GM23338 (cell line): ENCODE data around the gene WWP2.

Experiments
- CREB1 ChIP-seq: fragments of 250-450 bp; sonication (Bioruptor Pico); IDR thresholded peaks from 2 replicates; pipeline ENCODE4 v1.5.0; 2020; ENCODE audit warnings: low read depth, mild to moderate bottlenecking, moderate library complexity
- CTCF ChIP-seq, 2 experiments: fragments of 200-600 bp in 1 of 2; sonication (generic) in 1 of 2; conservative IDR thresholded peaks; 2 replicates each; pipeline versions ENCODE4 v1.5.1 to v1.6.1; 2016 to 2017; ENCODE audit warnings: antibody characterized with exemption in 2 of 2, low read depth in 2 of 2, mild to moderate bottlenecking in 2 of 2, moderate library complexity in 1 of 2
- ETS1 ChIP-seq: IDR thresholded peaks from 2 replicates; pipeline ENCODE4 v1.6.1; 2016; ENCODE audit warnings: antibody characterized with exemption
- EZH2 ChIP-seq: fragments of 200-600 bp; sonication (generic); IDR thresholded peaks from one replicate; pipeline ENCODE4 v1.8.0; 2017; ENCODE audit warnings: antibody characterized with exemption, mild to moderate bottlenecking, low read depth; ENCODE audit not compliant: unreplicated experiment
- EZH2phosphoT487 ChIP-seq: fragments of 200-600 bp; sonication (generic); IDR thresholded peaks from one replicate; pipeline ENCODE4 v1.8.1; 2018; ENCODE audit warnings: antibody characterized with exemption; ENCODE audit not compliant: unreplicated experiment
- JUNB ChIP-seq: IDR thresholded peaks from one replicate; pipeline ENCODE4 v1.6.1; 2016; ENCODE audit warnings: antibody characterized with exemption; ENCODE audit not compliant: unreplicated experiment
- NANOG ChIP-seq: IDR thresholded peaks from 2 replicates; pipeline ENCODE4 v1.6.1; 2016; ENCODE audit warnings: antibody characterized with exemption, borderline replicate concordance
- POLR2AphosphoS5 ChIP-seq: IDR thresholded peaks from 2 replicates; pipeline ENCODE4 v1.6.1; 2016; ENCODE audit warnings: antibody characterized with exemption, low read depth
- REST ChIP-seq: IDR thresholded peaks from one replicate; pipeline ENCODE4 v1.6.1; 2018; ENCODE audit warnings: antibody characterized with exemption; ENCODE audit not compliant: unreplicated experiment
- STAT1 ChIP-seq: IDR thresholded peaks from one replicate; pipeline ENCODE4 v1.6.1; 2016; ENCODE audit warnings: antibody characterized with exemption; ENCODE audit not compliant: unreplicated experiment
- ZNF114 ChIP-seq: fragments of 250-450 bp; sonication (Bioruptor Pico); IDR thresholded peaks from 2 replicates; pipeline ENCODE4 v1.5.0; 2020; ENCODE audit warnings: mild to moderate bottlenecking, moderate library complexity
- ZNF331 ChIP-seq: fragments of 250-450 bp; sonication (Bioruptor Pico); IDR thresholded peaks from 2 replicates; pipeline ENCODE4 v1.5.0; 2020; ENCODE audit warnings: low read depth, mild to moderate bottlenecking, moderate library complexity

DNA sequence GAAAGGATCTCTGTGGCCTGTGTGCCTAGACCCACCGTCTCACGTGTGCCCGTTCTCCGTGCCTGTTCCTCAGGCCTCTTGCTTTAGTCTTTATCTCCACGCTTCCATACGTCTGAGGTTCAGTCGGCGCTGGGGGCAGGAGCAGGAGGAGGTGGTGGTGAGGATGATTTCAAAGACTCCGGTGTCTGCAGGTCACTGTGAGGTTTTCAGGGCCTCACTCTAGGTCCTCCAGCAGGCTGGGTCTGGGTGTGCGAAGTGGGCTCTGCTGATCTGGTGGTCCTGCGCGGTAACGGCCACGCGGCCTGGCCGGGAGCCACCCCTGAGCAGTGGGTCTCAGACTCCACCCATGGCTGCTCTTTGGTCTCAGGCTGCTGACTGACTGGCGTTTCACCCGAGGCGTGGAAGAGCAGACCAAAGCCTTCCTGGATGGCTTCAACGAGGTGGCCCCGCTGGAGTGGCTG lies 174.6 kb downstream of the WWP2 start:
- TF ChIP-seq POLR2AphosphoS5: no peak
- no peak for TF ChIP-seq EZH2phosphoT487
- TF ChIP-seq REST: no peak
- no peak for TF ChIP-seq EZH2
- TF ChIP-seq CTCF (conservative IDR thresholded peaks at IDR 0.05; ENCODE audit: low read depth in 2 of 2): no peak
- no peak for TF ChIP-seq CREB1
- TF ChIP-seq JUNB: no peak
- no peak for TF ChIP-seq NANOG
- no peak for TF ChIP-seq STAT1
- no peak for TF ChIP-seq ZNF114
- no peak for TF ChIP-seq ZNF331
- no peak for TF ChIP-seq ETS1
